Thyroid gland (tissue), 4 donors: Measurements from ENCODE around the gene SCFD2.

Experiments
- POLR2A ChIP-seq, 2 donors: fragments of 450-650 bp; IDR thresholded peaks; one replicate each; pipeline ENCODE4 v1.6.1; 2017; ENCODE audit warnings: antibody characterized with exemption in 2 of 2, mild to moderate bottlenecking in 2 of 2, moderate library complexity in 1 of 2
- TF ChIP-seq, protein P1 (sequence below), 6 experiments: fragments of 200-600 bp in 3 of 6; fragments of 450-650 bp in 3 of 6; sonication (generic) in 3 of 6; IDR thresholded peaks; one replicate each; pipeline ENCODE4 v1.5.1; 2016 to 2019; ENCODE audit warnings: antibody characterized with exemption in 6 of 6, mild to moderate bottlenecking in 2 of 6, inconsistent platforms in 1 of 6, moderate library complexity in 1 of 6

- TF ChIP-seq, protein P1, sequence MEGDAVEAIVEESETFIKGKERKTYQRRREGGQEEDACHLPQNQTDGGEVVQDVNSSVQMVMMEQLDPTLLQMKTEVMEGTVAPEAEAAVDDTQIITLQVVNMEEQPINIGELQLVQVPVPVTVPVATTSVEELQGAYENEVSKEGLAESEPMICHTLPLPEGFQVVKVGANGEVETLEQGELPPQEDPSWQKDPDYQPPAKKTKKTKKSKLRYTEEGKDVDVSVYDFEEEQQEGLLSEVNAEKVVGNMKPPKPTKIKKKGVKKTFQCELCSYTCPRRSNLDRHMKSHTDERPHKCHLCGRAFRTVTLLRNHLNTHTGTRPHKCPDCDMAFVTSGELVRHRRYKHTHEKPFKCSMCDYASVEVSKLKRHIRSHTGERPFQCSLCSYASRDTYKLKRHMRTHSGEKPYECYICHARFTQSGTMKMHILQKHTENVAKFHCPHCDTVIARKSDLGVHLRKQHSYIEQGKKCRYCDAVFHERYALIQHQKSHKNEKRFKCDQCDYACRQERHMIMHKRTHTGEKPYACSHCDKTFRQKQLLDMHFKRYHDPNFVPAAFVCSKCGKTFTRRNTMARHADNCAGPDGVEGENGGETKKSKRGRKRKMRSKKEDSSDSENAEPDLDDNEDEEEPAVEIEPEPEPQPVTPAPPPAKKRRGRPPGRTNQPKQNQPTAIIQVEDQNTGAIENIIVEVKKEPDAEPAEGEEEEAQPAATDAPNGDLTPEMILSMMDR (IDR thresholded peaks at IDR 0.05) = no peak
- no peak for TF ChIP-seq POLR2A (IDR thresholded peaks at IDR 0.05)
Measured at GRCh38 chr4:52869656-52870055, 496.2 kb downstream of the SCFD2 start.
